Stimulated activated CD4-positive, alpha-beta T cell treated with anti-CD3 and anti-CD28 coated beads, TNF-alpha, amount 100 ng/mL, for 24 hours (primary cell): Measurements from ENCODE around the gene PRMT9.

Source experiments
- DNase-seq, 3 experiments: peaks; one replicate each; pipeline ENCODE4 v3.0.0-alpha.2; 2020; ENCODE audit warnings: low read depth in 3 of 3

PRMT9 gene

GRCh38 chr4:147678796-147679549, 5.0 kb downstream of the PRMT9 start:
- no peak for DNase-seq

- DNase-seq, result no peak
Measured at GRCh38 chr4:147678106-147678505, 5.9 kb downstream of the PRMT9 start.

- DNase-seq, result no peak
Measured at GRCh38 chr4:147674496-147674895, 9.5 kb downstream of the PRMT9 start.

GRCh38 chr4:147674073-147674472, 9.9 kb downstream of the PRMT9 start:
- no peak for DNase-seq

- no peak for DNase-seq
Measured at GRCh38 chr4:147658501-147658900, 25.5 kb downstream of the PRMT9 start.

GRCh38 chr4:147655639-147656038, 28.3 kb downstream of the PRMT9 start:
- no peak for DNase-seq

GRCh38 chr4:147651563-147651962, 32.4 kb downstream of the PRMT9 start:
- DNase-seq, result no peak

- no peak for DNase-seq
Measured at GRCh38 chr4:147648656-147649055, 35.3 kb downstream of the PRMT9 start.

GRCh38 chr4:147645099-147645498, 38.9 kb downstream of the PRMT9 start:
- DNase-seq, result no peak

GRCh38 chr4:147644471-147644870, 39.5 kb downstream of the PRMT9 start:
- no peak for DNase-seq

GRCh38 chr4:147643616-147644015, 40.3 kb downstream of the PRMT9 start:
- DNase-seq, result no peak

- DNase-seq, result no peak
Measured at GRCh38 chr4:147640331-147640730, 43.6 kb downstream of the PRMT9 start.

GRCh38 chr4:147639388-147639787, 44.6 kb downstream of the PRMT9 start:
- DNase-seq, result no peak

GRCh38 chr4:147638942-147639341, 45.0 kb downstream of the PRMT9 start:
- DNase-seq, result no peak

- DNase-seq, result no peak
Measured at GRCh38 chr4:147638365-147638764, 45.6 kb downstream of the PRMT9 start.

- DNase-seq, result no peak
Measured at GRCh38 chr4:147635348-147635747, 48.6 kb downstream of the PRMT9 start.

- no peak for DNase-seq
Measured at GRCh38 chr4:147633643-147634042, 50.3 kb downstream of the PRMT9 start.

GRCh38 chr4:147633113-147633512, 50.9 kb downstream of the PRMT9 start:
- no peak for DNase-seq

- no peak for DNase-seq
Measured at GRCh38 chr4:147629783-147630730, 53.9 kb downstream of the PRMT9 start.

GRCh38 chr4:147628415-147628814, 55.5 kb downstream of the PRMT9 start:
- DNase-seq, result no peak

- DNase-seq, result no peak
Measured at GRCh38 chr4:147626903-147627302, 57.1 kb downstream of the PRMT9 start.

- no peak for DNase-seq
Measured at GRCh38 chr4:147625733-147626132, 58.2 kb downstream of the PRMT9 start.

- no peak for DNase-seq
Measured at GRCh38 chr4:147620315-147620714, 63.6 kb downstream of the PRMT9 start.
